GM08714 (cell line): Measurements from ENCODE around the gene SSPN.

Experiments used
- H3K4me3 ChIP-seq: fragments of 200-500 bp; sonication (Bioruptor generic); 2 replicates; pipeline ENCODE4 v1.5.1; 2014; ENCODE audit warnings: mild to moderate bottlenecking, low read length, inconsistent platforms
- ZNF274 ChIP-seq: IDR thresholded peaks from 2 replicates; pipeline ENCODE4 v1.6.1; 2012; ENCODE audit warnings: mild to moderate bottlenecking, low read depth, low read length

Gene SSPN

GRCh38 chr12:26286186-26286585, 90.8 kb downstream of the SSPN start:
- no peak overlapping the region for H3K4me3 ChIP-seq
- TF ChIP-seq ZNF274 = no peak

- H3K4me3 ChIP-seq = no peak overlapping the region
- TF ChIP-seq ZNF274 = no peak
Observed at GRCh38 chr12:26287671-26288381, 92.5 kb downstream of the SSPN start.

GRCh38 chr12:26290565-26290964, 95.2 kb downstream of the SSPN start:
- H3K4me3 ChIP-seq = no peak overlapping the region
- no peak for TF ChIP-seq ZNF274

GRCh38 chr12:26292596-26292995, 97.2 kb downstream of the SSPN start:
- TF ChIP-seq ZNF274 = no peak
- no peak overlapping the region for H3K4me3 ChIP-seq

GRCh38 chr12:26293612-26294011, 98.2 kb downstream of the SSPN start:
- no peak overlapping the region for H3K4me3 ChIP-seq
- no peak for TF ChIP-seq ZNF274

- H3K4me3 ChIP-seq = no peak overlapping the region
- TF ChIP-seq ZNF274 = no peak
Observed at GRCh38 chr12:26295001-26295400, 99.6 kb downstream of the SSPN start.

- no peak overlapping the region for H3K4me3 ChIP-seq
- no peak for TF ChIP-seq ZNF274
Observed at GRCh38 chr12:26297396-26298070, 102.2 kb downstream of the SSPN start.

GRCh38 chr12:26298785-26299621, 103.6 kb downstream of the SSPN start:
- TF ChIP-seq ZNF274 = no peak
- H3K4me3 ChIP-seq = peak overlapping the region; percentile 15; the same call in 1 of the 2 replicates

- TF ChIP-seq ZNF274 = no peak
- H3K4me3 ChIP-seq = no peak overlapping the region
Observed at GRCh38 chr12:26299751-26300150, 104.4 kb downstream of the SSPN start.
